Fibroblast of lung (primary cell): Measurements from ENCODE around the gene HAPLN3.
"Not testable (repeated sequence)": the region's sequence is repeated elsewhere in the genome, so short reads cannot be mapped to it uniquely, and the experiment has no call there.

Source experiments
- CTCF ChIP-seq, 2 donors: IDR thresholded peaks in 1 of 2; conservative IDR thresholded peaks in 1 of 2; 1 replicate in 1 of 2; 2 replicates in 1 of 2; pipeline ENCODE4 v1.5.1; 2011 to 2012; ENCODE audit warnings: low read length in 2 of 2, control low read depth in 1 of 2, inconsistent platforms in 1 of 2, low read depth in 1 of 2, mild to moderate bottlenecking in 1 of 2
- EZH2 ChIP-seq: IDR thresholded peaks from 2 replicates; pipeline ENCODE4 v1.5.1; 2012; ENCODE audit warnings: low read length, control low read depth, mild to moderate bottlenecking; ENCODE audit errors: missing control alignments

DNA sequence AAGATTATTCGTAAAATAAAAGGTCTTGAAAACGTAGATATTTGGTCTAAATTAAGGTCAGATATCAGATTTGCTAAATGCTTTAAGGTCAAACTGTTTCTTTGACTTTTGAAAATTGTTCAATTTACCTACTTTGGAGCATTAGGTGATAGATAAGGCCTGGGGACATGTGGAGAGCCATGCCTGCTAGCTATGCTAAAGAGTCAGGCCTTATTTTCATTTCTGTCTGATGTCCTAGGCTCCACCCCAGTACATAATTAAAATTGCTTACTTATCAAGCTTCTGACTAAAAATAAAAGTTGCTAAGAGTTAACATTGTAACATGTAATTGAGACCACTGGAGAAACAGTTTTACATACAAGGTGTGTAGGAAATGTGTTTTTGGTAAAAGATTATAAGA lies 30.3 kb upstream of the HAPLN3 start:
- not testable (repeated sequence) for TF ChIP-seq CTCF (conservative IDR thresholded peaks at IDR 0.05 in 1 of 2, IDR thresholded peaks at IDR 0.05 in 1 of 2; ENCODE audit: low read depth in 1 of 2, low read length in 2 of 2); EZH2
